HCT116 (cell line): Measurements from ENCODE around the gene BBX. TPM values are rescaled to one million over a fixed set of nuclear protein-coding genes. Genes with fewer than 3 reads are reported as not detected.

Source experiments
- ATAC-seq: fragments of 200-7000 bp; cut with Tn5 transposase; 2 replicates; pipeline ENCODE4 v1.9.1; 2020; ENCODE audit warnings: mild to moderate bottlenecking, moderate library complexity
- BruUV-seq: library from RNA; stranded (reverse); fragments of 400-500 nt; replicated peaks from 2 replicates; lab custom pipeline; 2021; lab: Mats Ljungman, UMichigan
- CTCF ChIA-PET: fragments of 300-600 bp; sonication (Branson Sonifier 250); formaldehyde crosslinking; loops from one replicate; lab custom pipeline; 2021; ENCODE audit warnings: antibody characterized with exemption; lab: Charles Lee
- POLR2A ChIA-PET: fragments of 300-600, 350-600 bp; sonication (Branson Sonifier 250); formaldehyde crosslinking; loops from one replicate; lab custom pipeline; 2021; ENCODE audit warnings: antibody characterized with exemption; lab: Charles Lee
- RAD21 ChIA-PET, 2 experiments: fragments of 300-600 bp; sonication (Branson Sonifier 250); formaldehyde crosslinking; loops; one replicate each; lab custom pipeline; 2023; ENCODE audit warnings: low total read pairs in 2 of 2; ENCODE audit not compliant: uncharacterized antibody in 2 of 2, unreplicated experiment in 2 of 2, low non-redundant PET in 1 of 2; lab: Charles Lee
- DNase-seq: peaks from one replicate; pipeline ENCODE4 v3.0.0-alpha.2; 2010; ENCODE audit warnings: low read depth, low spot score
- H2AFZ ChIP-seq: fragments of 200-600 bp; shearing (Covaris generic), sonication (generic); 2 replicates; pipeline ENCODE4 v1.6.1; 2017; ENCODE audit warnings: low read depth, mixed run types, mixed read lengths, antibody characterized with exemption, low read length; ENCODE audit not compliant: poor library complexity, severe bottlenecking
- H3K27ac ChIP-seq: 2 replicates; pipeline ENCODE4 v1.5.1; 2012; ENCODE audit warnings: low read depth, low read length
- H3K27me3 ChIP-seq: fragments of 200-600 bp; sonication (generic); 2 replicates; pipeline ENCODE4 v1.6.1; 2016; ENCODE audit warnings: mixed run types, low read length, mixed read lengths; ENCODE audit not compliant: insufficient read depth
- H3K36me3 ChIP-seq, 2 experiments: fragments of 200-500 bp in 1 of 2; fragments of 200-600 bp in 1 of 2; sonication (Bioruptor generic) in 1 of 2; sonication (generic) in 1 of 2; 2 replicates each; pipeline versions ENCODE4 v1.5.1 to v1.6.1; 2014 to 2016; ENCODE audit warnings: low read length in 2 of 2, inconsistent platforms in 1 of 2, mixed read lengths in 1 of 2, mixed run types in 1 of 2; ENCODE audit not compliant: insufficient read depth in 2 of 2, control insufficient read depth in 1 of 2
- H3K4me1 ChIP-seq, 2 experiments: fragments of 200-600 bp in 1 of 2; sonication (generic) in 1 of 2; 2 replicates each; pipeline versions ENCODE4 v1.5.1 to v1.6.1; 2012 to 2017; ENCODE audit warnings: low read length in 2 of 2, inconsistent platforms in 1 of 2, mild to moderate bottlenecking in 1 of 2, mixed read lengths in 1 of 2, mixed run types in 1 of 2, moderate library complexity in 1 of 2; ENCODE audit not compliant: insufficient read depth in 2 of 2, control insufficient read depth in 1 of 2
- H3K4me2 ChIP-seq: fragments of 200-600 bp; sonication (generic); 2 replicates; pipeline ENCODE4 v1.6.1; 2017; ENCODE audit warnings: mixed run types, low read length, mixed read lengths
- H3K4me3 ChIP-seq, 2 experiments: fragments of 200-600 bp in 1 of 2; sonication (generic) in 1 of 2; replicated peaks in 1 of 2; 2 replicates each; pipeline ENCODE4 v1.5.1; 2011 to 2016; ENCODE audit warnings: low read length in 2 of 2, control low read depth in 1 of 2, low read depth in 1 of 2, mild to moderate bottlenecking in 1 of 2, mixed read lengths in 1 of 2, mixed run types in 1 of 2
- H3K79me2 ChIP-seq: fragments of 200-600 bp; sonication (generic); 2 replicates; pipeline ENCODE4 v1.6.1; 2017; ENCODE audit warnings: mild to moderate bottlenecking, mixed run types, low read length, moderate library complexity, mixed read lengths; ENCODE audit not compliant: insufficient read depth
- H3K9ac ChIP-seq: fragments of 200-600 bp; sonication (generic); 2 replicates; pipeline ENCODE4 v1.6.1; 2016; ENCODE audit warnings: low read length, mixed read lengths
- H3K9me2 ChIP-seq: fragments of 200-600 bp; sonication (generic), shearing (Covaris generic); 2 replicates; pipeline ENCODE4 v1.6.1; 2017; ENCODE audit warnings: mixed run types, mild to moderate bottlenecking, moderate library complexity; ENCODE audit not compliant: insufficient read depth
- H3K9me3 ChIP-seq, 2 experiments: fragments of 200-500 bp in 1 of 2; fragments of 200-600 bp in 1 of 2; sonication (Bioruptor generic) in 1 of 2; sonication (generic) in 1 of 2; 2 replicates each; pipeline ENCODE4 v1.6.1; 2014 to 2017; ENCODE audit warnings: low read length in 2 of 2, mixed read lengths in 2 of 2, inconsistent platforms in 1 of 2, low read depth in 1 of 2, mild to moderate bottlenecking in 1 of 2, mixed run types in 1 of 2, moderate library complexity in 1 of 2; ENCODE audit not compliant: control insufficient read depth in 1 of 2, insufficient read depth in 1 of 2
- H4K20me1 ChIP-seq: fragments of 200-600 bp; sonication (generic), shearing (Covaris generic); 2 replicates; pipeline ENCODE4 v1.6.1; 2017; ENCODE audit warnings: mixed run types, mild to moderate bottlenecking, moderate library complexity; ENCODE audit not compliant: insufficient read depth
- CBX3 ChIP-seq: IDR thresholded peaks from 2 replicates; pipeline ENCODE4 v1.6.1; 2012; ENCODE audit warnings: low read depth
- CEBPB ChIP-seq: IDR thresholded peaks from 2 replicates; pipeline ENCODE4 v1.6.1; 2012; ENCODE audit warnings: low read depth
- CTCF ChIP-seq, 3 experiments: fragments of 200-600 bp in 1 of 3; sonication (generic) in 1 of 3; IDR thresholded peaks in 2 of 3; conservative IDR thresholded peaks in 1 of 3; 2 replicates each; pipeline ENCODE4 v1.5.1; 2012 to 2017; ENCODE audit warnings: low read depth in 2 of 3, low read length in 2 of 3, antibody characterized with exemption in 1 of 3, borderline replicate concordance in 1 of 3, control low read depth in 1 of 3, mild to moderate bottlenecking in 1 of 3, mixed read lengths in 1 of 3, mixed run types in 1 of 3, moderate library complexity in 1 of 3; ENCODE audit not compliant: insufficient read depth in 1 of 3
- EGR1 ChIP-seq: IDR thresholded peaks from 2 replicates; pipeline ENCODE4 v1.6.1; 2012; ENCODE audit warnings: low read depth
- EZH2phosphoT487 ChIP-seq: fragments of 200-600 bp; IDR thresholded peaks from 2 replicates; pipeline ENCODE4 v1.6.1; 2018; ENCODE audit warnings: antibody characterized with exemption, borderline replicate concordance
- FOSL1 ChIP-seq: IDR thresholded peaks from 2 replicates; pipeline ENCODE4 v1.6.1; 2012; ENCODE audit warnings: low read depth
- MAX ChIP-seq: IDR thresholded peaks from 2 replicates; pipeline ENCODE4 v1.6.1; 2012
- POLR2AphosphoS5 ChIP-seq: IDR thresholded peaks from 2 replicates; pipeline ENCODE4 v1.6.1; 2011; ENCODE audit warnings: mild to moderate bottlenecking, low read depth, low read length, moderate library complexity
- RAD21 ChIP-seq: IDR thresholded peaks from 2 replicates; pipeline ENCODE4 v1.6.1; 2012; ENCODE audit warnings: low read depth, mild to moderate bottlenecking
- SIN3A ChIP-seq: IDR thresholded peaks from 2 replicates; pipeline ENCODE4 v1.6.1; 2012; ENCODE audit warnings: low read depth
- SRF ChIP-seq: IDR thresholded peaks from 2 replicates; pipeline ENCODE4 v1.6.1; 2012; ENCODE audit warnings: low read depth
- TCF7L2 ChIP-seq: IDR thresholded peaks from 2 replicates; pipeline ENCODE4 v1.7.0; 2011; ENCODE audit warnings: borderline replicate concordance, inconsistent platforms; ENCODE audit not compliant: insufficient read depth, insufficient read length; ENCODE audit errors: extremely low read depth
- YY1 ChIP-seq: IDR thresholded peaks from 2 replicates; pipeline ENCODE4 v1.6.1; 2011; ENCODE audit warnings: low read length, low read depth, moderate library complexity, mild to moderate bottlenecking; ENCODE audit not compliant: insufficient replicate concordance; ENCODE audit errors: extremely low read depth
- ZBTB33 ChIP-seq: IDR thresholded peaks from 2 replicates; pipeline ENCODE4 v1.6.1; 2011; ENCODE audit warnings: mild to moderate bottlenecking, low read length, moderate library complexity; ENCODE audit not compliant: insufficient replicate concordance; ENCODE audit errors: extremely low read depth
- ZFX ChIP-seq: fragments of 450-650 bp; IDR thresholded peaks from 2 replicates; pipeline ENCODE4 v1.6.1; 2017
- ZNF274 ChIP-seq: fragments of 200-500 bp; sonication (Bioruptor generic); IDR thresholded peaks from 2 replicates; pipeline ENCODE4 v1.6.1; 2014; ENCODE audit warnings: mild to moderate bottlenecking, low read depth, low read length, inconsistent platforms
- intact Hi-C: fragments of 100-400 bp; cut with micrococcal nuclease; formaldehyde crosslinking; loops from 2 replicates; pipeline ENCODE4 v1.10.0; 2022
- total RNA-seq: library from RNA; stranded (reverse); gene quantifications from one replicate; pipeline ENCODE4 v1.2.1, GENCODE V29; 2021; ENCODE audit not compliant: unreplicated experiment

Gene BBX
- total RNA-seq, 1 experiment from 2014 or later = 55.6 TPM

DNA sequence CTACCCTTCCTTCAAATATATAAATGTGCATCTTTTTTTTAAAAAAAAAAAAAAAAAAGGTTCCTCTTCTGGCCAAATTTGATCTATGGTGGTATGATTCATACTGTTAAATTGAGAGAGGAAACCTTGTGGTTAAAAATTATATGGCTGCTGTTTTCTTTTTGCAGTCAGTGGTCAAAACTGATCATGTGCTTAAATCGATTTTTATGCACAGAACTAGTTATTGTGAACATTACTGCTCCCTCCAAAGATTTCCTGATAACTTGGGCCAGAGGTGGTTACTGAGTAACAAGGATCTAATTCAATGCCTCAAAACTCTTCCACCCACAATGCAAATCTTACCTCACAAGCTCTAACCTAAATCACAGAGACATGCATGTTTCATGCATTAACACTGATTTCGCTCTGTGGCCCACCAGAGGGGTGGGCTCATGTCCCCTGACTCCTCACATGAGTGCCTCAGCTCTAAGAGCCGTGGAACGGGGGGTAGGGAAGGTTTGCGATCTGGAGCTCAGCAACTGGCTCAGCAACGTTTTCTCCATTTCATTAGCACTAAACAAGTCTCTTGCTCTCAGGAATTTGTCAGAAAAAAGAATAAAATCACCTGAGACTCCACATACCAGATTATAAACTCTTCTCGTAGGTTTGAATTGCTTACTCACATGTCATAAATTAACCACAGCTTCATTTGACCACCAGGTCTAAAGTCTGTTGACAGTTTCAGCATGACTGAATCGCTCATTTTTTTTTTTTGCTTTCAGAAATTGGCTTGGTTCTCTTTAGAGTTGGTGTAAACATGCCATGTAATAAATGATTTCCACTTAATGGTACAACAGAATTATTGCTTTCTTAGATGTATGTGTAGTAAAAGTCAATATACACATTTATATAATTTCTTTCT, 287.7 kb downstream of the BBX start:
- CTCF ChIA-PET = no interaction called here
- Histone ChIP-seq H3K4me3 (no peak overlapping the region), H3K9ac (no peak overlapping the region), H3K27me3 (no peaks in the 10 kb centered on the region), H3K4me1 (no peaks in the 10 kb centered on the region), H2AFZ (no peak overlapping the region), H3K79me2 (no peaks in the 10 kb centered on the region), H3K9me3 (no peaks in the 10 kb centered on the region), H3K27ac (no peak overlapping the region), H3K4me2 (no peak overlapping the region), H3K36me3 (peaks cover 0 to 8% of the 10 kb centered on the region in 2 experiments; a peak in 2 of 4 replicates), H4K20me1 (no peaks in the 10 kb centered on the region), H3K9me2 (no peaks in the 10 kb centered on the region)
- no peak for TF ChIP-seq EZH2phosphoT487
- DNase-seq = no peak
- RAD21 ChIA-PET = no interaction called here
- POLR2A ChIA-PET = no interaction called here
- no TSS peak for BruUV-seq
- intact Hi-C loops = no loop called here
- no peak for ATAC-seq

- Histone ChIP-seq H3K9me3 (no peaks in the 10 kb centered on the region), H4K20me1 (no peaks in the 10 kb centered on the region), H3K4me1 (no peaks in the 10 kb centered on the region), H3K9ac (no peak overlapping the region), H2AFZ (no peak overlapping the region), H3K36me3 (no peaks in the 10 kb centered on the region; a peak in 1 of 4 replicates), H3K27me3 (no peaks in the 10 kb centered on the region), H3K27ac (no peak overlapping the region), H3K4me2 (no peak overlapping the region), H3K4me3 (no peak overlapping the region), H3K9me2 (no peaks in the 10 kb centered on the region), H3K79me2 (no peaks in the 10 kb centered on the region)
- no TSS peak for BruUV-seq
- CTCF ChIA-PET = interaction anchor here (1.3 kb wide), 1 partner anchor 578 kb away, joined by 3 read pairs; no protein-coding TSS in a partner anchor
- no peak for DNase-seq
- RAD21 ChIA-PET = no interaction called here
- POLR2A ChIA-PET = no interaction called here
- intact Hi-C loops = no loop called here
- ATAC-seq = no peak
- TF ChIP-seq YY1 = no peak
- TF ChIP-seq MAX = no peak
- TF ChIP-seq SIN3A = no peak
- TF ChIP-seq FOSL1 = no peak
- no peak for TF ChIP-seq CEBPB
- no peak for TF ChIP-seq RAD21
- TF ChIP-seq CTCF (IDR thresholded peaks at IDR 0.05 in 2 of 3, conservative IDR thresholded peaks at IDR 0.05 in 1 of 3; ENCODE audit: borderline replicate concordance in 1 of 3, insufficient read depth in 1 of 3, low read depth in 2 of 3, low read length in 2 of 3) = no peak
- TF ChIP-seq CBX3 = no peak
- no peak for TF ChIP-seq ZNF274
- TF ChIP-seq EGR1 = no peak
- no peak for TF ChIP-seq TCF7L2
- no peak for TF ChIP-seq ZFX
- TF ChIP-seq SRF = no peak
- no peak for TF ChIP-seq POLR2AphosphoS5
- TF ChIP-seq ZBTB33 = no peak
Observed at GRCh38 chr3:107813026-107813425, 290.3 kb downstream of the BBX start.
